Breast epithelium (tissue), 4 donors: ENCODE measurements around the gene EDAR. TPM values are rescaled to one million over a fixed set of nuclear protein-coding genes. Genes with fewer than 3 reads are reported as not detected.
A peak's percentile ranks its signal among the peaks of the same experiment; 100 is the strongest.

Source experiments
- DNase-seq, 2 donors: peaks; one replicate each; pipeline ENCODE4 v3.0.0-alpha.2; 2019; ENCODE audit warnings: low spot score in 2 of 2
- H3K27ac ChIP-seq, 2 donors: fragments of 200-600 bp; sonication (generic) in 1 of 2; one replicate each; pipeline ENCODE4 v1.5.1; 2016 to 2019; ENCODE audit warnings: mild to moderate bottlenecking in 1 of 2
- H3K27me3 ChIP-seq, 2 donors: fragments of 200-600 bp; sonication (generic) in 1 of 2; one replicate each; pipeline versions ENCODE4 v1.5.1 to v1.6.0; 2017 to 2019; ENCODE audit warnings: control low read depth in 1 of 2, mild to moderate bottlenecking in 1 of 2
- H3K36me3 ChIP-seq: fragments of 200-600 bp; one replicate; pipeline ENCODE4 v1.5.1; 2019
- H3K4me1 ChIP-seq, 2 donors: fragments of 200-600 bp; sonication (generic); one replicate each; pipeline ENCODE4 v1.5.1; 2016 to 2019; ENCODE audit warnings: control low read depth in 1 of 2
- H3K4me3 ChIP-seq, 3 donors: fragments of 200-600 bp; sonication (generic); 1 replicate in 2 of 3; 2 replicates in 1 of 3; pipeline ENCODE4 v1.5.1; 2016 to 2019; ENCODE audit warnings: mild to moderate bottlenecking in 3 of 3, moderate library complexity in 2 of 3
- H3K9me3 ChIP-seq, 2 donors: fragments of 200-600 bp; sonication (generic) in 1 of 2; one replicate each; pipeline ENCODE4 v1.5.1; 2016 to 2019; ENCODE audit warnings: control low read depth in 1 of 2
- POLR2A ChIP-seq: fragments of 450-650 bp; IDR thresholded peaks from one replicate; pipeline ENCODE4 v1.6.1; 2016; ENCODE audit warnings: antibody characterized with exemption, mild to moderate bottlenecking, moderate library complexity
- POLR2AphosphoS5 ChIP-seq, 3 donors: sonication (generic); formaldehyde crosslinking; IDR thresholded peaks; one replicate each; pipeline ENCODE4 v1.6.1; 2017; ENCODE audit warnings: antibody characterized with exemption in 3 of 3
- intact Hi-C: fragments of 100-400 bp; cut with DNase I; formaldehyde crosslinking; loops from one replicate; pipeline ENCODE4 v1.15.1; 2023; ENCODE audit warnings: low total_unique reads
- total RNA-seq, 3 donors: library from RNA; depleted of rRNA; stranded (reverse); fragments of >200 nt; gene quantifications; one replicate each; pipeline ENCODE4 v1.1.0, GENCODE V29; 2016
- TF ChIP-seq, protein P1 (sequence below), 3 donors: fragments of 450-650 bp; IDR thresholded peaks; one replicate each; pipeline ENCODE4 v1.5.1; 2016 to 2017; ENCODE audit warnings: antibody characterized with exemption in 3 of 3, mild to moderate bottlenecking in 3 of 3, moderate library complexity in 3 of 3

The EDAR gene
- total RNA-seq, 3 donors from 2014 or later: 0.29 TPM; not detected in 2

DNA sequence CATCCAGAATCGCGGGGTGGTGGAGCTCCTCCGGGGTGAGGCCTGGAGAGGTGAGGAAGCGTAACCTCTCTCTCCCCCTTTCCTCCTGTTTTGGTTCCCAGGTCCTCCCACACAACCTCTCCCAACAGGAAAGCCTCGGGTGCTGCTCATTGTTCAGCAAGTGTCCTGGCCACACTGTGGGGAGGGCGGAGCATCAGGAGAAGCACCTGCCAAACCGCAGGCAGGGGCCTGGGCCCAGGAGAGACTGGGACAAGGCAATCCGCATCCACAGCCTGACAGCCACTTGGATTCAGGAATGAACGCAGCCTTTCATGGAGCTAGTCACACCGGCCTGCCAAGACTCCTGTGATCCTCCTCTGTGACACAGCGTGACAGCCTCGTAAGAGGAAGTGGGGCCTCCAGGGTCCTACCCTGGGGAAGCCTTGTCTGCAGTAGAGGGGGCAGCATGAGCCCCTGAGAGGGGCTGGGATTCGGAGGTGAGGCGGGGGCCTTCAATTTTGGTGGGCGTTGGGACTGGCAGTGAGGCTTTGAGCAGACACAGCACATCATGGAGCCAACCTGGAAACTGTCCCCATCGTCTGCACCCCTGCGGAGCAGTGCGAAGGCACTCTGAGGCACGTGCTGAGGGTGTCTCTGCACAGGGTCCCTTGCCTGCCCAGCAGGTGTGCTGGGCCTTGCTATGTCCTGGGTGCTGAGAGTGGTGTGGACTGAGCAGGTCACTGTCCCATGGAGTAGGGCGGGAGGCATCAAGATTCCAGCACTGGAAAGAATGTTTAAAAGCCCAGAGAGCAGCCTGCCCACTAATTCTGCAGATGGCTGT lies 62.2 kb downstream of the EDAR start:
- Histone ChIP-seq H3K36me3 (no peaks in the 10 kb centered on the region), H3K4me3 (no peak overlapping the region), H3K27ac (peak overlapping the region; percentile 52 to 71), H3K27me3 (no peaks in the 10 kb centered on the region), H3K9me3 (no peaks in the 10 kb centered on the region), H3K4me1 (peaks cover 0 to 10% of the 10 kb centered on the region in 2 donors)
- peak; percentile 64 to 89 for DNase-seq
- TF ChIP-seq POLR2AphosphoS5 (IDR thresholded peaks at IDR 0.05): peak in 1 of 3 donors; percentile 11
- TF ChIP-seq, protein P1, sequence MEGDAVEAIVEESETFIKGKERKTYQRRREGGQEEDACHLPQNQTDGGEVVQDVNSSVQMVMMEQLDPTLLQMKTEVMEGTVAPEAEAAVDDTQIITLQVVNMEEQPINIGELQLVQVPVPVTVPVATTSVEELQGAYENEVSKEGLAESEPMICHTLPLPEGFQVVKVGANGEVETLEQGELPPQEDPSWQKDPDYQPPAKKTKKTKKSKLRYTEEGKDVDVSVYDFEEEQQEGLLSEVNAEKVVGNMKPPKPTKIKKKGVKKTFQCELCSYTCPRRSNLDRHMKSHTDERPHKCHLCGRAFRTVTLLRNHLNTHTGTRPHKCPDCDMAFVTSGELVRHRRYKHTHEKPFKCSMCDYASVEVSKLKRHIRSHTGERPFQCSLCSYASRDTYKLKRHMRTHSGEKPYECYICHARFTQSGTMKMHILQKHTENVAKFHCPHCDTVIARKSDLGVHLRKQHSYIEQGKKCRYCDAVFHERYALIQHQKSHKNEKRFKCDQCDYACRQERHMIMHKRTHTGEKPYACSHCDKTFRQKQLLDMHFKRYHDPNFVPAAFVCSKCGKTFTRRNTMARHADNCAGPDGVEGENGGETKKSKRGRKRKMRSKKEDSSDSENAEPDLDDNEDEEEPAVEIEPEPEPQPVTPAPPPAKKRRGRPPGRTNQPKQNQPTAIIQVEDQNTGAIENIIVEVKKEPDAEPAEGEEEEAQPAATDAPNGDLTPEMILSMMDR (IDR thresholded peaks at IDR 0.05): no peak
- intact Hi-C loops: no loop called here

DNA sequence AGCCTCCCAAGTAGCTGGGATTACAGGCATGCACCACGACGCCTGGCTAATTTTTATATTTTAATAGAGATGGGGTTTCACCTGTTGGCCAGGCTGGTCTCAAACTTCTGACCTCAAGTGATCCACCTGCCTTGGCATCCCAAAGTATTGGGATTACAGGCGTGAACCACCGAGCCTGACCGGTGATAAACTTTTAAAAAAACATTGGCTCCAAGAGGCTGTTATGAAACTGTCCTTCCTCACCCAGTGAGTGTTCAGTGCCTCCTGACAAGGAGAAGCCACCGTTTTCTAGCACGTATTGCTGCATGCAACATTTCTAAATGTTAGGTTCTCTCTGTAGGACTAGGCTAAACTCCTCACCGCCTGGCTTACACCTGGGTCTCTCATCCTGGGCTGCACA lies 63.3 kb downstream of the EDAR start:
- H3K4me1 ChIP-seq: peaks cover 0 to 10% of the 10 kb centered on the region in 2 donors
- no peak for DNase-seq
- H3K36me3 ChIP-seq: no peaks in the 10 kb centered on the region
- H3K4me3 ChIP-seq: no peak overlapping the region
- TF ChIP-seq, protein P1 (IDR thresholded peaks at IDR 0.05): no peak
- TF ChIP-seq POLR2A (no peak), POLR2AphosphoS5 (IDR thresholded peaks at IDR 0.05) (no peak)
- peak overlapping the region; percentile 52 to 71 for H3K27ac ChIP-seq
- no peaks in the 10 kb centered on the region for H3K9me3 ChIP-seq
- no peaks in the 10 kb centered on the region for H3K27me3 ChIP-seq
- intact Hi-C loops: no loop called here

DNA sequence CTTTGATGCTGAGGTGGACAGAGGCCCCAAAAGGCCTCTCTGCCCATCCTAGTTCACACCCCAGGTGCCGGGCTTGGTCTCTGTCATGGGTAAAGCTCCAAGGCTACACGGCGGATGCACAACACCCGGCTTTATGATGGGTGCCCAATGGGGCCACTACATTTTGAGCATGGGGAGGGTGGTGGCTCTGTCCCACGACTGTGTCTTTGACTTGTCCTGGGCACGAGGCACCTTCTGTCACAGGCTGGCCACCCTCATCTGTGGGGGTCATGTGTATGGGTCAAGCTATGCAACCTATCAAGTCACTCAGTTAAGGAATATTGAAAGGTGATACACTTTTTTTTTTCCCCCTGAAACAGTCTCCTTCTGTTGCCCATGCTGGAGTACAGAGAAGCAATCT lies 63.7 kb downstream of the EDAR start:
- TF ChIP-seq POLR2AphosphoS5 (IDR thresholded peaks at IDR 0.05) (no peak), POLR2A (no peak)
- TF ChIP-seq, protein P1 (IDR thresholded peaks at IDR 0.05): no peak
- DNase-seq: no peak
- no peaks in the 10 kb centered on the region for H3K9me3 ChIP-seq
- intact Hi-C loops: no loop called here
- H3K4me3 ChIP-seq: no peak overlapping the region
- peaks cover 0 to 10% of the 10 kb centered on the region in 2 donors for H3K4me1 ChIP-seq
- no peaks in the 10 kb centered on the region for H3K27me3 ChIP-seq
- H3K36me3 ChIP-seq: no peaks in the 10 kb centered on the region
- H3K27ac ChIP-seq: no peak overlapping the region

DNA sequence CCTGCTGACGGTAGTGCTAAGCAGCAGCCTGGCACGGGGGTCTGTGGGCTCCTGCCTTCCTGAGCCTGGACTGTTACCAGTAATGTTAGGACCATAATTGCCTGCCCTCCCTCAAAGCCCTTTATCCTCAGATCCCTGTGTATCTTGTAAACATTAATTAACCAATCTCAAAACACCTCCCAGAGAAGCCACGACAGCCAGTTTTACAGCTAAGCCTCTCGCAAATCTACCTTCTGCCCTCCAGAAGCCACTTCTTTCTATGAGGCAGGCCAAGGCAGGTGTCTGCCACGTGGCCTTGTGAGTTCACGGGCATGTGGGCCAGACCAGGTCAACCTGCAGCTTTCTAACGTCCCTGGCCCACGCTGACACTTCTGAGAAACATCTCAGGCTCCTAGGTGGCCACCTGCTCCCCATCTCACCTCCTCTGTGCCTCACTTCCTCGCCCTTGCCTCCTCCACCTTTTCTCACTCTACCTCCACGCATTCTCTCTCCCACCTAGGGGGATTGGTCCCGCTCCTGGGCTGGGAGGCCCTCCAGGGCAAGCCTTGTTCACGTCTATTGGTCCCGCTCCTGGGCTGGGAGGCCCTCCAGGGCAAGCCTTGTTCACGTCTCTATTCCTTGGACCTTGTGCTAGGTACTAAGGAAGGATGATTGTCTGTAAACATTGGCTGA lies 64.3 kb downstream of the EDAR start:
- TF ChIP-seq POLR2A (no peak), POLR2AphosphoS5 (IDR thresholded peaks at IDR 0.05) (no peak)
- TF ChIP-seq, protein P1 (IDR thresholded peaks at IDR 0.05): no peak
- Histone ChIP-seq H3K36me3 (no peaks in the 10 kb centered on the region), H3K9me3 (no peaks in the 10 kb centered on the region), H3K27me3 (no peaks in the 10 kb centered on the region), H3K4me1 (peaks cover 0 to 10% of the 10 kb centered on the region in 2 donors), H3K4me3 (no peak overlapping the region), H3K27ac (no peak overlapping the region)
- no peak for DNase-seq
- intact Hi-C loops: no loop called here
